Mammary epithelial cell (primary cell): ENCODE measurements around the gene PPP1R16B.

Source experiments
- EZH2 ChIP-seq: IDR thresholded peaks from 2 replicates; pipeline ENCODE4 v1.6.1; 2012; ENCODE audit warnings: low read length, inconsistent platforms, borderline replicate concordance
- TF ChIP-seq, protein P1 (sequence below), 2 donors: IDR thresholded peaks in 1 of 2; conservative IDR thresholded peaks in 1 of 2; 2 replicates each; pipeline ENCODE4 v1.5.1; 2011 to 2012; ENCODE audit warnings: inconsistent platforms in 2 of 2, low read length in 2 of 2, mild to moderate bottlenecking in 2 of 2, control low read depth in 1 of 2, low read depth in 1 of 2; ENCODE audit not compliant: insufficient read depth in 1 of 2; ENCODE audit errors: extremely low read depth in 1 of 2

DNA sequence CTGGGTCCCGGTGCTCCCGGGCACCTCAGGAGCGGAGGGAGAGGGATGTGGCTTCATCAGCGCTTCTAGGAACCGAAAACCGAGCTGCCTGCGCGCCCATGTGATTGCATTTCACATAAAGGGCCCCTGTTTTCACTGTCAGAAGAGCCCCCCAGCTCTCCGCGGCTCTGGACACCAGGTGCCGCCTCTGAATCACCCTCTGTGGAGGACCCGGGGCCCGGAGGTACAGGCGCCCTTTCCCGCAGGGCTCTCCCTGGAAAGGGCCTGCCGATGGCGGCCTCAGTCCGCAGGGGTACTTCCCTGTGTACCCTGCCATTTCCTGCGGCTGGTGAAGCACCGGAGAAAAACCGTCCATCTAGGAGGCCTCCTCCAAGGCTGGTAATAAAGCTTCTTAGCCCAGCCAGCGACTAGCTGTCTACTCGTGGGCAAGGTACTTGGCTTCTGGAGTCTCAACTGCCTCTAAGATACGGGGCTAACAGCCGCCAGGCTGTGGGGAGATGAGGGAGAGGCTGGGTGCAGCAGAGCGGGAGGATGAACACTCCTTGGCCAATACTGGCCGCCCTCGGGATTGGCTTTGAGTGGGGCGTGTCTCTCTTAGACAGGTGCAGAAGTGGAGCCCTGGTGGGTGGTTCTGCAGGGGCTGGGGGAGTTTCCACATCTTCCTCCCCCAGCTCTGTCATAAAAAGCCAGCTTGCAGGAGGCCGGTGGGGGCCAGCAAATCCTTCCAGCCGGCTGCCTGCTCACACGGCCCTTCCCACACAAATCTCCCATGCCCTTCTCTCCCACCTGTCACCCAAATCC lies 1.6 kb downstream of the PPP1R16B start:
- TF ChIP-seq, protein P1, sequence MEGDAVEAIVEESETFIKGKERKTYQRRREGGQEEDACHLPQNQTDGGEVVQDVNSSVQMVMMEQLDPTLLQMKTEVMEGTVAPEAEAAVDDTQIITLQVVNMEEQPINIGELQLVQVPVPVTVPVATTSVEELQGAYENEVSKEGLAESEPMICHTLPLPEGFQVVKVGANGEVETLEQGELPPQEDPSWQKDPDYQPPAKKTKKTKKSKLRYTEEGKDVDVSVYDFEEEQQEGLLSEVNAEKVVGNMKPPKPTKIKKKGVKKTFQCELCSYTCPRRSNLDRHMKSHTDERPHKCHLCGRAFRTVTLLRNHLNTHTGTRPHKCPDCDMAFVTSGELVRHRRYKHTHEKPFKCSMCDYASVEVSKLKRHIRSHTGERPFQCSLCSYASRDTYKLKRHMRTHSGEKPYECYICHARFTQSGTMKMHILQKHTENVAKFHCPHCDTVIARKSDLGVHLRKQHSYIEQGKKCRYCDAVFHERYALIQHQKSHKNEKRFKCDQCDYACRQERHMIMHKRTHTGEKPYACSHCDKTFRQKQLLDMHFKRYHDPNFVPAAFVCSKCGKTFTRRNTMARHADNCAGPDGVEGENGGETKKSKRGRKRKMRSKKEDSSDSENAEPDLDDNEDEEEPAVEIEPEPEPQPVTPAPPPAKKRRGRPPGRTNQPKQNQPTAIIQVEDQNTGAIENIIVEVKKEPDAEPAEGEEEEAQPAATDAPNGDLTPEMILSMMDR (conservative IDR thresholded peaks at IDR 0.05 in 1 of 2, IDR thresholded peaks at IDR 0.05 in 1 of 2; ENCODE audit: extremely low read depth in 1 of 2, insufficient read depth in 1 of 2, low read depth in 1 of 2, low read length in 2 of 2) = no peak
- TF ChIP-seq EZH2 = no peak
